Breast epithelium (tissue), 3 donors: Measurements from ENCODE around the gene B4GALT6.

ENCODE experiments used
- CTCF ChIP-seq, 3 donors: fragments of 450-650 bp; IDR thresholded peaks; one replicate each; pipeline ENCODE4 v1.5.1; 2016 to 2017; ENCODE audit warnings: antibody characterized with exemption in 3 of 3, mild to moderate bottlenecking in 3 of 3, moderate library complexity in 3 of 3
- POLR2AphosphoS5 ChIP-seq, 3 donors: sonication (generic); formaldehyde crosslinking; IDR thresholded peaks; one replicate each; pipeline ENCODE4 v1.6.1; 2017; ENCODE audit warnings: antibody characterized with exemption in 3 of 3

DNA sequence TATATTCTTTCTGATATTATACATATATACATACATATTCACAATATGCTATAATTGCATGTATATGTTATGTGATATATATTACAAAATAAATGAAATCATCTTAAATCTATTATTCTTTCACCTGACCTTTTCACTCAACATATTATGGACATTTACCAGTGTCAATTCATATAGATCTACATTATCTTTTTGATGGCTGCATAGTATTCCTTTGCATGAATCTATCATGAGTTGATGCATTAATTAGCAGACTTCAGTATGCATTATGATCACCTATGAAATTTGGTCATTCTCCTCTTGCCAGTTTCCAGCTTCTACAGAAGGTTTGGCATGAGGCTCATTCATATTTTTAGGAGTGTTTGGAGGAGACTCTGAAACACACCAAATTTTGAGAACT is 23.4 kb upstream of the B4GALT6 start:
- TF ChIP-seq POLR2AphosphoS5 (IDR thresholded peaks at IDR 0.05) = no peak
- no peak for TF ChIP-seq CTCF (IDR thresholded peaks at IDR 0.05)
